ENCODE data around the gene HOXA3.

GRCh38 chr7:27176962-27177794 is 24.8 kb upstream of the HOXA3 start:
- TF ChIP-seq CTCF (IDR thresholded peaks at IDR 0.05; ENCODE audit: low read length) (no peak), EZH2 (optimal IDR thresholded peaks at IDR 0.05; ENCODE audit: low read depth, low read length) (no peak)

Measured in MM.1S (cell line).